IPS-NIHi11 (cell line): ENCODE measurements around the gene RAB7A.

Experiments used
- DNase-seq: peaks from one replicate; pipeline ENCODE4 v3.0.0; 2012; ENCODE audit warnings: mixed read lengths, low spot score

Gene RAB7A

DNA sequence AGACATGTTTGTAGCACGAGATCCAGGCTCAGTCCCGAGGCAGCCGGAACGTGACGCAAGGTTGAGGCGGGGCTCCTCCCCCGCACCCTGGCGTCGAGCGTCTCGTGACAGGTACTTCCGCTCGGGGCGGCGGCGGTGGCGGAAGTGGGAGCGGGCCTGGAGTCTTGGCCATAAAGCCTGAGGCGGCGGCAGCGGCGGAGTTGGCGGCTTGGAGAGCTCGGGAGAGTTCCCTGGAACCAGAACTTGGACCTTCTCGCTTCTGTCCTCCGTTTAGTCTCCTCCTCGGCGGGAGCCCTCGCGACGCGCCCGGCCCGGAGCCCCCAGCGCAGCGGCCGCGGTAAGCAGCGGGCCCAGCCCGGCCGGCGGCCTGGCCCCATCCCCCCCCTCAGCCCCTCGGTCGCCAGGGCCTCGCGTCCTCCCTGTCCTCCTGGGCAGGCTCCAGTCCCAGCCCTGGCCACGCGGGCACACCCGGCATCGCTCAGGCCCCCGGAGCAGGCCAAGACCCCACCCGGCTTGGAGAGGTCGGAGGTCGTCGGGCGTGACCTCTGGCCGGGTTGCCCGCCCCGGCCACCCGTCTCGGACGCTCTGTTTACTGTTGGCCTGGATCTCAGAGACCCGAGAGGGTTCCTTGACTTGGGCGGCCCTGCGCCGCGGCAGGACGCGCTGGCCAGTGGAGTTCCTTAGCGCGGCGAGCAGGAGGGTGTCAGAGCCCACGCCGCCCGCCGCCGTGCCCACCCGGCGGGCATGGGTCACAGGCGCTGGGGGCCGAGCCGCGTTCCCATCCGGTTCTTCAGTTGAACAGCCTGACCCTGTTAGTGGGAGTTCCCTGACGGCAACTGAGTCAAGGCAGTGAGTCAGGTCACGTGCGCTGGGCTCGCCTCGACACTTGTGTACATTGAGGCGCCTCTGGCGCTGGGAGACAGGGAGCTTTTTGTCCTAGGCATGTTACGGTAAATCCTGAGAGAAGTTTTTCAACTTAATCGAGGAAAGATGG is at the start of gene RAB7A:
Gene RAB7A, plus strand, starts transcription at position 161 of the 994 bp plus-strand sequence. CDS start 69,185 bp downstream, outside the sequence.
- DNase-seq = peak; percentile 99

DNA sequence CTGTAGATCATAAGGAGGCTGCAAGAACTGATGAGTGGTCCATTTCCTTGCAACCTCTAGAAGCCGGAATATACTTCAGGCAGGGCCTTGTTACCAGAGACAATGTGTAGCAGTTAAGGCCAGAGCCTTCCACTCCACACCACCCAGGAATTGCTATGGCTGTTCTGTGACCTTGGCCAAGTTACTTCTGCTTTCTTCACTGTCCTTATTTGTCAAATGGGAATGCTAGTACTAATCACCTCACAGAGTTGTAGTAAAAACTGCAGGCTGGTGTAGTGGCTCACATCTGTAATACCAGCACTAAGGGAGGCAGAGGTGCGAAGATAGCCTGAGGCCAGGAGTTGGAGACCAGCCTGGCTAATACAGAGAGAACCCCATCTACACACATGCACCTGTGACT is 46.6 kb upstream of the RAB7A start:
- no peak for DNase-seq

DNA sequence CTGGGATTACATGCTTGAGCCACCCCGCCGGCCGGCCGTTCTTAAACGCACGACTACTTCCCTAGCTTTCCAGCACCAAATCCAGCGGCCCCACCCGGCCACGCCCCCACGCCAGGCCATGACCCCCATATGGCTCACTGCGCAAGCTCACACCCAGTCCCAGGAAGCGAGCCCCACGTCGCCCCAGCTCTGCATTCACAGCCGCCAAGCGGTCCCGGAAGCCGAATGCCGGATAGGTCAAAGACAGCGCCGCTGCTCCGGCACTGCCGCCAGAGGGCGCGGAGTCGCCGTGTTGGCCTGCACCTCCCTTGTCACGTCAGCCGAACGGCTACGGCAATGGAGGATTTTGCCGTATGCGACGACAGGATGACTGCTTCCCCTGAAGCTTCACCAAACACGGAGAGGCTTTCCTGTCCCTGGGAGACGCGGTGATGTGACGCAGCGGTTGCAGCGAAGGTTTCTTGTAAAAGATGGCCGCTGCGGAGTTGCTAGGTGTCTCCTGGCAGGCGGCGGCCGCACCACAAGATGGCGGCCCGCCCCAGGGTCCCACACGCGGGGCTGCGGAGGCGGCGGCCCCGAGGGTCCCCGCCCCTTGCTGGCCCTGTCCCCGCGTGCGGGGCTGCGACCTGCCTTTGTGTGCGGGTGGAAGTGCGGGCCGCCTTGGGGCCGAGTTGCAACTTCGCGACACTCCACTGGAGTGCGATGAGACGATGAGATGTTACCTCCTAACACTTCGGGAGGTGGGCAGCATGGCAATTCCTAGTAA is 45.2 kb upstream of the RAB7A start:
- peak; percentile 97 for DNase-seq

DNA sequence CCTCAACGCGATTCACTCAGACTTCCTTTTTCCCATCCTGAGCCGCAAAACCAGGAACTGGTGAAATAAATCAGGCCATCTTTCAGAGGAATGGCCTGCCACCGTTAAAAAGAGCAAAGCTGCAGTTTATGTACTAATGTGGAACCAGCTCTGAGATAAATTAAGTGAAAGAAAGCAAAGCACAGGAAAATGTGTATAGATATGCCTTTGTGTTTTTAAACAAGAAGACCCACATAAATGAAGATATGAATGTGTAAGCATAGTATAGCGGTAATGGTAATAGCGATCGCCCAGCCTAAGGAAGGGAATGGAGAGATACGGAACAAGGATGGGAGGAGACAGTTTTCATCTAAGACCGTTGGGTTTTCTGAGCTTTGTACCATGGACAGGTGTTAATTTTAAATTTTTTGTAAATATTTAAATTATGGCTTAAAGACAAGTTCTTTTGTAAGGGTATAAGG is 44.6 kb upstream of the RAB7A start:
- DNase-seq = no peak

DNA sequence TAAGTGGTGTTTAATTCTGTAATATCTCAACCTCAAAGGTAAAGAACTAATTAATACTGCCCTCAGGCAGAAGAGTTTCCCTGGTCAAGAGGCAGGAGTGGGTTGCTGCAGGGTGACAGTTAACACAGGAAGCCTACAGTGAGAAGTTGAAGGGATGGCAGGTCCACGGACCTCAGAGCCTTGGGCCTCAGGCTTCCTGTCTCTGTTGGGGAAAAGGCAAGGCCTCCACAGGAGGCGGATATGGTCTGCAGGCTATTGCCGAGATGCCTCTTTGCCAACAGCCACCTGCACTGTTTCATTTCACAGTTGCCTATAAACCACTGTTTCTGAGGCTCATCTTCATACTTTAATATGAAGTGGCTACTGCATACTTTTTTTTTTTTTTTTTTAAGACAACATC is 42.0 kb upstream of the RAB7A start:
- no peak for DNase-seq

DNA sequence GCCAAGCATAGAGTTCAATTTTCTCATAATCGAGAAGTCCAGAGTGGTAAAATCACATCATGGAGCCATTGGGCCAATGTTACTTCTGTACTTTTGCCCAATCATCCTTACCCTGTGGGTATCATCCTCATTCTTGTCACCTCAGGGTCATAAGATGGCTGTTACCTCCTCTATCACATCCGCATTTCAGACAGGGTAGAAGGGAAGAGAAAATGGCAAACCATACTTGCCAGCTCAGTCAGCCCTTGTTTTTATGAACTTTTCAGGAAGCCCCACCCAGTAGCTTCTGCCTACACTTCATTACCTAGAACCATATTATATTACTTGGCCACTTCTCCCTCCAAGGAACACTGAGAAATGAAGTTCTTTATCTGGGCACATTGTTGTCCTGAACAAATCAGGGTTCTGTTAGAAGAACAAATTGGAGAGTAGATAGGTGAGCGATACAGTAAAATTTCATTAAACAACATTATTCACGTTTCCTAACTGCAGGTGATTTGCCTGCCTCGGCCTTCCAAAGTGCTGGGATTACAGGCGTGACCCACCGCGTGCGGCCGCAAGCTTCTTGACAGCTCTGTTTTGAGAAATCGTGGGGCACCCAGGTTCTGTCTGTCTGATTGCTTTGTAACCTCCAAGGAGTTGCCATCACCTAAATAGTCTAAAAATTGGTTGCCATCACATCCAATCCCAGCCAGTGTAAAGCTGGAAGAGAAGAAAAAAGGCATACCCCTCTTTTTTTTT is 40.8 kb upstream of the RAB7A start:
- DNase-seq = no peak

DNA sequence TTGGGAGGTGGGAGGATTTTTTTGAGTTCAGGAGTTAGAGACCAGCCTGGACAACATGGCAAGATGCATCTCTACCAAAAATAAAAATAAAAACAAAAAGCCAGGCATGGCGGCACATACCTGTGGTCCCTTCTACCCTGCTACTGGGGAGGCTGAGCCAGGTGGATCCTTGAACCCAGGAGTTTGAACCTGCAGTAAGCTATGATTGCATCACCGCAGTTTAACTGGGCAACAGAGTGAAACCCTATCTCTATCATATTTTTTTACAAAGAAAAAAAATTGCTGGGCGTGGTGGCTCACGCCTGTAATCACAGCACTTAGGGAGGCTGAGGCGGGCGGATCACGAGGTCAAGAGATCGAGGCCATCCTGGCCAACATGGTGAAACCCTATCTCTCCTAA is 39.5 kb upstream of the RAB7A start:
- DNase-seq = no peak

DNA sequence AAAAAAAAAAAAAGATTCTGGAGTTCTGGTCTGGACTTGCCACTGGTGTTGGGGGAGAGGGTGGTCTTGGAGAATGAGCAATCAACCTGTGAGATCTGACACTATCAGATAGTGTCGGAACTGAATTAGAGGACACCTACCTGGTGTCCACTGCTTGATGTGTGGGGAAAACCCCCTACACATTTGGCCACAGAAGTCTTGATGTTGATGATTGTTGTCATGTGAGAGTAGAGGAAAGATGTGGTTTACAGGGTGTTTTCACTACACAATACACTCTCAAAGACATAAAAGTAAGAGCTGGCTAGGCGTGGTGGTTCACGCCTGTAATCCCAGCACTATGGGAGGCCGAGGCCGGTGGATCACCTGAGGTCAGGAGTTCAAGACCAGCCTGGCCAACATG is 36.9 kb upstream of the RAB7A start:
- no peak for DNase-seq

DNA sequence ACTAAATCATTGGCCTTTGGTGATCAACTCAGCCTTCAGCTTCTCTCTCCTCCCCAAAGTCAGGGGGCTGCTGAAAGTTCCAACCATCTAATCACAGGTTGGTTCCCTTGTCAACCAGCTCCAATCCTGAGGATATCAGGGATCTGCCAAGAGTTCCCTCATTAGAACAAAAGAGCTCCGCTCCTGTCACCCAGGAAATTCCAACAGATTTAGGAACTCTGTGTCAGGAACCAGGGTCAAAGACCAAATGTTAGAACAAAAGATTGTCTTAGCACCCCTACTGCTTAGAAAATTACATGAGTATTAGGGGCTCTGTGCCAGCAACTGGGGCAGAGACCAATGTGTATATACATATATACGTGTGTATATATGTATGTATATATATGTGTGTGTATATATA is 32.3 kb upstream of the RAB7A start:
- no peak for DNase-seq

DNA sequence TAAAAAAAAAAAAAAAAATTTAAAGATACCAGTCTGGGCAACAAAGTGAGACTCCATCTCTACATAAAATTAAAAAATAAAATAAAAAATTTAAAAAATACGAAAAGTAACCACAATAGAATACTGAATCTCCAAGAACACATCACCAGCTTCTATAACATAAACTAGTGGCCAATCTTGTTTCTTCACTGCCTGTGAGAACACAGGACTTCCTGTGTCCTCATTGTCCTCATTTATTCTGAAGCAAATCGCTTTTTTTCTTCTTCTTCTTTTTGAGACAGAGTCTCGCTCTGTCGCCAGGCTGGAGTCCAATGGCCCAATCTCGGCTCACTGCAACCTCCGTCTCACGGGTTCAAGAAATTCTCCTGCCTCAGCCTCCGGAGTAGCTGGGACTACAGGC is 28.6 kb upstream of the RAB7A start:
- no peak for DNase-seq

DNA sequence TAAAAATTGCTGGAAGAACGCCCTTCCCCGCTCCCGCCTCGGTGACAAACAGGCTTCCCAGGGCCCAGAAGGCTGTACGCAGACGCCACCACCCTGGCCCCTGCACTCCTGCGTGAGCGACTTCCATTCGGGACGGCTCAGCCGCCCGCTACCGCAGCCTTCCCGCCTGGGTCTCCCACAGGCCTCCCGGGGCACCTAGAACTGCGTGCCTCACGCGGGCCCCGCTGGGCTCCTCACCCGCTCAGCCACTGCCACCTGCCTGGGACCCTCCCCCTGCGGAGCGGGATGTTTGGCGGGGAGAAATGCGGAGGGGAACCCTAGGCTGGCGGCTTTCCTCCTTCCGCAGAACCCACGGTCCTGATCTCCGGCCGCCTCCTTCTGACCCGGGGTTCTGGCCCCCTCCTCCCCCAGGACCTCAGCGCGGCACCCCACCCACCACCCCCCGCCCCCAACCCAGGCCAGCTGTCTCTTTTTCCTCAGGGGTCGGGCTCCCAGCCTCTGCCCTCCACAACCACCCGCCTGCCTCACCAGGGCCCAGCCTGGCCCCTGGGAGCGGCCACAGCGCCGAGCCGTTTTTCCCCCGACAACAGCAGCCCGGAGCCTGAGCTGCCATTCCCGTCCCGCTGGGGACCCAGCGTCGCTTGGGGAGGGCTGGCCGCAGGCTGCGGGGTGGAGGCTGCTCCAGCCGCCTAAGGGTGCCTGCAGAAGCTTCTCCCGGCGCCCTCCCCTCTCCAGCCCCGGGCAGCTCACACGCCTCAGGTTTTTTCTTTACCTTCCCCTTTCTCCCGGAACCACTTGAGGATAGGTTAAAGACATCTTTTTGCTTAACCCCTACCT is 27.6 kb upstream of the RAB7A start:
- DNase-seq = peak; percentile 78

DNA sequence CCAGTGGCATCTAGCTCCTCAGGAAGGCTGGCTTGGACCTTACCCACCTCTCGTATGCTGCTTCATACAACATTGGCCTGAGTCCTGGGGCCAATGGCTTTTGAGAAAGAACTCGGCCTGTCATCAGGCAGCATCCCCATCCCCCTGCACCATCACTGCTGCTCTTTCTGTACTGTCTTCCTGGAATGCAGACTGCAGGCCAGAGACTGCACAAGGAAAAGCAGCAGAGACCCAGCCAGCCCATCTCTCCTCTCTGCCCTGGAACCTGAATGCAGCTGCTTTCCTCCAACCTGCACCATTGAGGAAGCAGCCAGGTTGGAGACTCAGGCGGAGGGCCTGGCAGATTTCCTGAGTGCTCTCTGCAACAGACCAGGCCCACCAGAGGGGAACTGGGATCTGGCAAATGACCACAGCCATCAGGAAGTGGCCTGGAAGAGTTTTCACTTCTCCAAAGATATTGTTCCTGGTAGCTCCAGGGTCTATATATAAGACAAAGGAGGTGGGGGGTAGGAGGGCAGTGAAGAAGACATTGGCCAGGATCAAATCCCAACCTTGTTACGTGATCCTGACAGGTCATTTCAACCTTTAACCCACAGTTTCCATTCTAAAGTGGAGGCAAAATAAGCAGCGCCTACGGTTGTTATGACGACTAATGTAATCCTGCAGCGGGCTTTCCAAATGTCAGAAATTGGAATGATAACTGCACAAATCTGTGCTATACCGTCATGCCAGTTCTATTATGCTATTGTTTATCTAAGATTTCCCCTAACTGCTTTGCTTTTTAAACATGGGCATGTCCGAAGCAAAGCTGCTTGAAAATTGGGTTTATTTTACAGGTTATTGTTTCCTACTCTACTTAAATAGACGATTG is 24.4 kb upstream of the RAB7A start:
- DNase-seq = no peak

DNA sequence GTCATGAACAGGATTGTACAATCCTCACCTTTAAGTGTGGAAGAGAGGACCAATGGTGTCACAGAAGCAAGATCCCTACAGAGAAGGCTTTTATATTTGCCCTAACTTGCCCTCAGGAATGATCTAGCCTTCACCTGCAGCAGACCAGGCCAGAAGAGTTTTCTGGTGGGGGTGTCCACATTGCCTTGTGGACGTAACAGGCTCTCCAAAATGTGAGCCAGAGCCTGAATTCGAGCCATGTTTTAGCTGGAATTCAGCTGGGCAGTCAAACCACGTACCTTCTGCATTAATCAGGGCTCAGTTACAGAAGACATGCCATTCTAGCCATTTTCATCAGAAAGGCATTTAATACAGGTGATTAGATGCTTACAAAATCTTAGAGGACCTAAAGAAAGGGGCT is 23.6 kb upstream of the RAB7A start:
- DNase-seq = no peak

DNA sequence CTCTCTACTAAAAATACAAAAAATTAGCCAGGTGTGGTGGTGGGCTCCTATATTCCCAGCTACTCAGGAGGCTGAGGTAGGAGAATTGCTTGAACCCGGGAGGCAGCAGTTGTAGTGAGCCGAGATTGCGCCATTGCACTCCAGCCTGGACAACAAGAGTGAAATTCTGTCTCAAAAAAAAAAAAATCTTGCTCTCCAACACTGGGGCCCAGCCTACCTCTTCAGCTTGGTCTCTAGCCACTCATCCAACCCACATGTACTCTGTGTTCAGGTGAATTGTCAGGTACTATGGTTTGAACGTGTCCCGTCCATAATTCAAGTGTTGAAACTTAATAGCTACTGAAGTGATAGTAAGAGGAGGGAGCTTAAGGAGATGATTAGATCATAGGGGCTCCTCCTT is 22.4 kb upstream of the RAB7A start:
- no peak for DNase-seq

DNA sequence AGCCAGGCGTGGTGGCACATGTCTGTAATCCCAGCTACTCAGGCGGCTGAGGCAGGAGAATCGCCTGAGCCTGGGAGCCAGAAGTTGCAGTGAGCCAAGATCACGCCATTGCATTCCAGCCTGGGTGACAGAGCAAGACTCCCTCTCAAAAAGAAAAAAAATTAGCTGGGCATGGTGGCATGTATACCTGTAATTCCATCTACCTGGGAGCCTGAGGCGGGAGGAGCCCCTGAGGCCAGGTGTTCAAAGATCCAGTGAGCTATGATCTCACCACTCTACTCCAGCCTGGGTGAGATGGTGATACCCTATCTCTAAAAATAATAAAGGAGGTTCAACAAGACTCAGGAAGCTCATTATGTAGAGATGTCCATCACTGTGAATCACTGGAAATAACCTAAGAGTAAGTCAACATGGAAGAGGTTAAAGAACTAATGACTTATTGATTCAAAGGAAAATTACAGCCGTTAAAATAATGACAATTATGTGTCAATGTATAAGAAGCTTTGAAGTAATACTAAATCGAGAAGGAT is 19.8 kb upstream of the RAB7A start:
- no peak for DNase-seq

DNA sequence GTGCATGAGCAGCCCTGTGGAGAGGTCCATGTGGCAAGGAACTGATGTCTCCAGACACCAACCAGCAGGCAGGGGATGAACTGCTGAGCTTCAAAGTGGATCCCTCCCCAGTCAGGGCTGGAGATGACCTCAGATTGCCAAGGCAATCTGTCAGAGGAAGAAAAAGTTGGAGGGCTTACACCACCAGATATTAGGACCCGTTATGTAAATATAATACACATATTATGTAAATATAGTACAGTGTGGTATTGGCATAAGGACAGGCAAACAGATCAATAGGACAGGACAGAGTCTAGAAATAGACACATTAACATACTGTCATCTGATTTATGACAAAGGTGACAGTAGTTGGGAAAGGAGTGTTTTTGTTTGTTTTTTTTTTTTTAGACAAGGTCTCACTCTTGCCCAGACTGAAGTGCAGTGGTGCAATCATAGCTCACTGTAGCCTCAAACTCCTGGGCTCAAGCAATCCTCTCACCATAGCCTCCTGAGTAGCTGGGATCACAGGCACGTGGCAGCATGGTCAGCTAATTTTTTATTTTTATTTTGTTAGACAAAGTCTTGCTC is 18.0 kb upstream of the RAB7A start:
- DNase-seq = no peak

DNA sequence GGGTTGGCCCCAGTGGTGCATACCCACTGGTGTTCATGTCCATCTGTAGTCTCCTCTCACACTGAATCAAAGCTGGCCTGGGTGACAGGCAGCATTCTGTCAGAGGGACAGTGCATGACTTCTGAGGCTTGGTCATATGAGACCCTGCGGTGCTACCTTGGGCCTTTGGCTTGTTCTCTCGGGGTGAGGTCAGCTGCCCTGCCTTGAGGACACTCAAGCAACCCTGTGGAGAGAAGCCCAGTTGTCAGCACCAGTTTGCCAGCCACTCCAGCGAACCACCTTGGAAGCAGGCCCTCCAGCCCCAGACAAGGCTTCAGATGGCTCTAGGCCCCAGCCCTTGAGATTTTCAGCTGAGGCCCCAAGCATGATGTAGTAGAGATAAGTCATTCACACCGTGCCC is 16.9 kb upstream of the RAB7A start:
- no peak for DNase-seq

DNA sequence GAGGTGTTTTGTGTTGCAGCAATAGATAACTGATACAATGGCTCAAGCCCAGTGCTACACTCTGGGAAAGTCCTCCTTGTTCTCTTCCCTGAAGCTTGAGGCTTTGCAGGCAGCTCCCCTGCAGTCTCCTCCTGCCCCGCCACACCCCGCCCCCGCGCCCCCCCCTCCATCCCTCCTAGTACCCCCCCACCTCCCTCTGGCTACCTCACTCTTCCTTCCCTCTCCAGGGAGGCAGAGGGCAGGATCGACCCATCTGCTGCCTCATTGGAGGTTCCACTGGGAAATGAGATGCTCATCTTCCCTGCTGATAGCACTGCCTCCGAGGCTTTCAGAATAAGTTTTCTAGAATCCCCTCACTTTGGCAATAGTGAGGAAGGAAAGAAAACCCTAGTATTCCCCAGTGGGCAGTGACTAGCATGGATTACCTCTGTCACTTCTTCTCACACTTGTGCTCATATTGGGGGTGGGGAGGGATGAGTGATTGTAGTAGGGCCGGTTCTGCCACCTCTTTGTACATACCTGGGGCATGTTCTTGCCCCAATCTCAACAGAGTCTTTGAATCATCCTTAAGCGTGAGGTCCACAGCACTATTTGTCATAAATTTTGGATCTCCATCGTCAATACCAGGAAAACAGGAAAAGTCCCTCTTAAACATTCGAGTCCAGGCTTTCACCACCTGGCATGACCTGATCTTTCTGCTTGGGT is 16.3 kb upstream of the RAB7A start:
- DNase-seq = peak; percentile 53

DNA sequence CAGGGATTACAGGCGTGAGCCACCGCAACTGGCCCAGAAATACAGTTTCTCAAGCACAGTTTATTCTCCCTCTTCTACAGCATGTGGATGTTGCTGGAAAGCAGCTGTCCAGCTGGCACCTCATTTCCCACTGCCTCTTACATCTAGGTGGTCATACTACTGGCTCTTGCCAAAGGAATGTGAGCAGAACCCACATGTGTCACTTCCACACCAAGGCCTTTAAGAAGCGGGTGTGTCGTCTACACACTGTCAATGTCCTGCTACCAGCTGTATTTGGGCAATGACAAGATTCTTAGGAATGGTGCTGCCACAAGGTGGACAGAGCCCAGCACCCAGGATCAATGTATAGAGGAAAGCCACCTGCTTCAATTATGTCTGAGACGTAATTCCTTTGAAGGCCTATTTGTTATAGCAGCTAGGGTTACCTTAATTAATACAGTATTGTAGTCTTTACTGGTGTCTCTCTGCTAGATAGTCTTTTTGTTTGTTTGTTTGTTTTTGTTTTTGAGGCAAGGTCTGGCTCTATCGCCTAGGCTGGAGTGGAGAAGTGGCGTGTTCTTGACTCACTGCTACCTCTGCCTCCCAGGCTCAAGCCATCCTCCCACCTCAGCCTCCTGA is 15.1 kb upstream of the RAB7A start:
- DNase-seq = no peak
